SK-N-SH (cell line): ENCODE results near the gene LRRFIP2. TPM values are rescaled to one million over a fixed set of nuclear protein-coding genes. Genes with fewer than 3 reads are reported as not detected.

Source experiments
- CTCF ChIA-PET: fragments of 300-600, 350-600 bp; formaldehyde crosslinking; extraction: SDS; loops from one replicate; lab custom pipeline; 2021; lab: Yijun Ruan, JAX
- POLR2A ChIA-PET: fragments of 350-600 bp; sonication (Branson Sonifier 250); formaldehyde crosslinking; extraction: SDS; loops from one replicate; lab custom pipeline; 2020; ENCODE audit warnings: antibody characterized with exemption, inconsistent platforms; lab: Yijun Ruan, JAX
- DNase-seq: peaks from one replicate; pipeline ENCODE4 v3.0.0; 2012
- H2AFZ ChIP-seq: fragments of 200-600 bp; sonication (generic); 2 replicates; pipeline ENCODE4 v1.8.1; 2016; ENCODE audit warnings: antibody characterized with exemption, mild to moderate bottlenecking, low read depth
- H3F3A ChIP-seq: fragments of 200-600 bp; sonication (generic); replicated peaks from 2 replicates; pipeline ENCODE3; 2016; ENCODE audit warnings: antibody characterized with exemption, mild to moderate bottlenecking; ENCODE audit not compliant: insufficient read depth
- H3K27ac ChIP-seq, 2 experiments: fragments of 200-500 bp in 1 of 2; fragments of 200-600 bp in 1 of 2; sonication (Bioruptor generic) in 1 of 2; sonication (generic), shearing (Covaris generic) in 1 of 2; 2 replicates each; pipeline versions ENCODE4 v1.5.1 to v1.6.1; 2014 to 2016; ENCODE audit warnings: low read depth in 2 of 2, inconsistent platforms in 1 of 2, low read length in 1 of 2, mild to moderate bottlenecking in 1 of 2, mixed read lengths in 1 of 2
- H3K27me3 ChIP-seq: fragments of 200-600 bp; sonication (generic), shearing (Covaris generic); 2 replicates; pipeline ENCODE4 v1.6.1; 2016; ENCODE audit warnings: mixed run types; ENCODE audit not compliant: insufficient read depth
- H3K36me3 ChIP-seq, 2 experiments: fragments of 200-500 bp in 1 of 2; fragments of 200-600 bp in 1 of 2; sonication (Bioruptor generic) in 1 of 2; sonication (generic) in 1 of 2; replicated peaks in 1 of 2; 2 replicates each; pipeline versions ENCODE3 to v1.5.1; 2014 to 2016; ENCODE audit warnings: low read length in 1 of 2, mild to moderate bottlenecking in 1 of 2; ENCODE audit not compliant: insufficient read depth in 2 of 2, control insufficient read depth in 1 of 2
- H3K4me1 ChIP-seq, 2 experiments: fragments of 200-500 bp in 1 of 2; fragments of 200-600 bp in 1 of 2; sonication (Bioruptor generic) in 1 of 2; sonication (generic), shearing (Covaris generic) in 1 of 2; 2 replicates each; pipeline versions ENCODE4 v1.5.1 to v1.6.1; 2014 to 2016; ENCODE audit warnings: low read depth in 1 of 2, low read length in 1 of 2, mixed run types in 1 of 2; ENCODE audit not compliant: insufficient read depth in 2 of 2, control insufficient read depth in 1 of 2
- H3K4me2 ChIP-seq: fragments of 200-600 bp; sonication (generic), shearing (Covaris generic); 2 replicates; pipeline ENCODE4 v1.6.1; 2017; ENCODE audit warnings: mixed run types
- H3K4me3 ChIP-seq, 2 experiments: fragments of 200-500 bp in 1 of 2; fragments of 200-600 bp in 1 of 2; sonication (Bioruptor generic) in 1 of 2; sonication (generic), shearing (Covaris generic) in 1 of 2; 2 replicates each; pipeline versions ENCODE4 v1.5.1 to v1.8.1; 2014 to 2016; ENCODE audit warnings: low read depth in 2 of 2, inconsistent platforms in 1 of 2, low read length in 1 of 2, mild to moderate bottlenecking in 1 of 2, mixed read lengths in 1 of 2, moderate library complexity in 1 of 2
- H3K79me2 ChIP-seq: fragments of 200-600 bp; sonication (generic); 2 replicates; pipeline ENCODE4 v1.8.1; 2017; ENCODE audit warnings: mild to moderate bottlenecking; ENCODE audit not compliant: insufficient read depth
- H3K9ac ChIP-seq: fragments of 200-600 bp; sonication (generic); 2 replicates; pipeline ENCODE4 v1.6.1; 2017; ENCODE audit warnings: mixed run types
- H3K9me2 ChIP-seq: fragments of 200-600 bp; sonication (generic); 2 replicates; pipeline ENCODE4 v1.6.1; 2017; ENCODE audit warnings: mixed run types
- H3K9me3 ChIP-seq: fragments of 200-600 bp; sonication (generic); 2 replicates; pipeline ENCODE4 v1.6.1; 2017; ENCODE audit warnings: mixed run types, mild to moderate bottlenecking, moderate library complexity
- H4K20me1 ChIP-seq: fragments of 200-600 bp; sonication (generic); 2 replicates; pipeline ENCODE4 v1.6.1; 2017; ENCODE audit warnings: mild to moderate bottlenecking, mixed run types; ENCODE audit not compliant: insufficient read depth
- CTCF ChIP-seq: fragments of 200-600 bp; sonication (generic); IDR thresholded peaks from 2 replicates; pipeline ENCODE4 v1.6.1; 2017; ENCODE audit warnings: antibody characterized with exemption, mild to moderate bottlenecking, moderate library complexity
- ELF1 ChIP-seq: IDR thresholded peaks from 2 replicates; pipeline ENCODE4 v1.4.0; 2012
- FOXJ3 ChIP-seq: sonication (generic); formaldehyde crosslinking; IDR thresholded peaks from 2 replicates; pipeline ENCODE4 v1.5.1; 2020; ENCODE audit warnings: mild to moderate bottlenecking, missing genetic modification reagents
- GABPA ChIP-seq: IDR thresholded peaks from 2 replicates; pipeline ENCODE4 v1.4.0; 2012; ENCODE audit warnings: low read depth, mild to moderate bottlenecking
- IRF3 ChIP-seq: fragments of 150-350 bp; IDR thresholded peaks from 2 replicates; pipeline ENCODE4 v1.6.1; 2016; ENCODE audit warnings: mild to moderate bottlenecking, low read depth, low read length
- JUND ChIP-seq: IDR thresholded peaks from 2 replicates; pipeline ENCODE4 v1.4.0; 2012
- MXI1 ChIP-seq: IDR thresholded peaks from 2 replicates; pipeline ENCODE4 v1.6.1; 2012; ENCODE audit warnings: mild to moderate bottlenecking, low read depth, low read length, improper control_type of control experiment
- NFIC ChIP-seq: IDR thresholded peaks from 2 replicates; pipeline ENCODE4 v1.4.0; 2012; ENCODE audit warnings: borderline replicate concordance
- NRF1 ChIP-seq: IDR thresholded peaks from 2 replicates; pipeline ENCODE4 v1.6.1; 2012; ENCODE audit warnings: low read depth, mild to moderate bottlenecking, low read length
- POLR2AphosphoS5 ChIP-seq: IDR thresholded peaks from 2 replicates; pipeline ENCODE4 v1.6.1; 2012; ENCODE audit warnings: low read depth, low read length
- RAD21 ChIP-seq: IDR thresholded peaks from 2 replicates; pipeline ENCODE4 v1.6.1; 2012; ENCODE audit warnings: mild to moderate bottlenecking, low read length
- RCOR1 ChIP-seq: fragments of 150-350 bp; IDR thresholded peaks from 2 replicates; pipeline ENCODE4 v1.6.1; 2017; ENCODE audit warnings: antibody characterized with exemption, low read length
- REST ChIP-seq: IDR thresholded peaks from 2 replicates; pipeline ENCODE4 v1.6.1; 2012; ENCODE audit warnings: mild to moderate bottlenecking, low read depth, low read length, moderate library complexity
- RXRA ChIP-seq: IDR thresholded peaks from 2 replicates; pipeline ENCODE4 v1.4.0; 2012; ENCODE audit warnings: low read depth, mild to moderate bottlenecking, borderline replicate concordance
- SMC3 ChIP-seq: IDR thresholded peaks from 2 replicates; pipeline ENCODE4 v1.6.1; 2012; ENCODE audit warnings: low read depth, low read length, improper control_type of control experiment
- YY1 ChIP-seq: IDR thresholded peaks from 2 replicates; pipeline ENCODE4 v1.4.0; 2012; ENCODE audit warnings: low read depth, mild to moderate bottlenecking
- WGBS: methylation state at CpG from one replicate; pipeline ENCODE4 v1.1.6; 2017; ENCODE audit warnings: low lambda C conversion rate; 5-methylcytosine and 5-hydroxymethylcytosine counted together
- polyA plus RNA-seq, 3 experiments: library from polyadenylated mRNA; depleted of rRNA; stranded (reverse); fragments of >200 nt; gene quantifications; 2 replicates each; pipeline ENCODE4 v1.2.3, GENCODE V29; 2012
- TF ChIP-seq, protein P1 (sequence below): IDR thresholded peaks from 2 replicates; pipeline ENCODE4 v1.4.0; 2012; ENCODE audit warnings: low read depth

The LRRFIP2 gene
- polyA plus RNA-seq, 1 of the 3 experiments (the other 2 are of a cell fraction) = 27.2 TPM

GRCh38 chr3:37138816-37139215, 35.6 kb downstream of the LRRFIP2 start:
- no peaks in the 10 kb centered on the region for H3K9me2 ChIP-seq
- H3F3A ChIP-seq = peaks cover 19% of the 10 kb centered on the region
- H3K4me3 ChIP-seq = no peak overlapping the region
- no peak for DNase-seq
- no peak overlapping the region for H3K9ac ChIP-seq
- TF ChIP-seq NFIC = no peak
- TF ChIP-seq CTCF = no peak
- TF ChIP-seq JUND = no peak
- no peak for TF ChIP-seq FOXJ3
- no peak for TF ChIP-seq ELF1
- TF ChIP-seq RCOR1 = no peak
- TF ChIP-seq RXRA = no peak
- no peak for TF ChIP-seq YY1
- TF ChIP-seq SMC3 = no peak
- no peak for TF ChIP-seq REST
- TF ChIP-seq, protein P1, sequence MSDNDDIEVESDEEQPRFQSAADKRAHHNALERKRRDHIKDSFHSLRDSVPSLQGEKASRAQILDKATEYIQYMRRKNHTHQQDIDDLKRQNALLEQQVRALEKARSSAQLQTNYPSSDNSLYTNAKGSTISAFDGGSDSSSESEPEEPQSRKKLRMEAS = no peak
- TF ChIP-seq GABPA = no peak
- no peak for TF ChIP-seq IRF3
- no peak for TF ChIP-seq NRF1
- TF ChIP-seq RAD21 = no peak
- no peak for TF ChIP-seq POLR2AphosphoS5
- TF ChIP-seq MXI1 = no peak
- CTCF ChIA-PET = no interaction called here
- peaks cover 3 to 25% of the 10 kb centered on the region in 2 experiments for H3K36me3 ChIP-seq
- no peak overlapping the region for H3K4me2 ChIP-seq
- H4K20me1 ChIP-seq = 0 out of 2 replicates have a peak, but pooled peaks cover 15% of the 10 kb centered on the region
- H3K79me2 ChIP-seq = peaks cover 72% of the 10 kb centered on the region
- 31% methylated on average over 2 of the region's 2 CpGs for WGBS
- POLR2A ChIA-PET = no interaction called here
- H3K27me3 ChIP-seq = no peaks in the 10 kb centered on the region
- H3K9me3 ChIP-seq = no peaks in the 10 kb centered on the region
- H2AFZ ChIP-seq = no peak overlapping the region
- H3K27ac ChIP-seq = no peak overlapping the region
- 0 out of 4 replicates have a peak, but pooled peaks cover 0 to 8% of the 10 kb centered on the region in 2 experiments for H3K4me1 ChIP-seq
